ENCODE results near the gene ST8SIA5.

The ST8SIA5 gene

GRCh38 chr18:46704816-46705215 lies 52.0 kb downstream of the ST8SIA5 start:
- DNase-seq, result no peak

- DNase-seq, result no peak
Measured at GRCh38 chr18:46704189-46704588, 52.7 kb downstream of the ST8SIA5 start.

- no peak for DNase-seq
Measured at GRCh38 chr18:46702471-46702870, 54.4 kb downstream of the ST8SIA5 start.

- no peak for DNase-seq
Measured at GRCh38 chr18:46700066-46700824, 56.6 kb downstream of the ST8SIA5 start.

GRCh38 chr18:46696702-46697101 lies 60.2 kb downstream of the ST8SIA5 start:
- no peak for DNase-seq

- no peak for DNase-seq
Measured at GRCh38 chr18:46696268-46696667, 60.6 kb downstream of the ST8SIA5 start.

- DNase-seq, result no peak
Measured at GRCh38 chr18:46693996-46694395, 62.9 kb downstream of the ST8SIA5 start.

GRCh38 chr18:46688853-46689525 lies 67.9 kb downstream of the ST8SIA5 start:
- DNase-seq, result no peak

- DNase-seq, result no peak
Measured at GRCh38 chr18:46686186-46686585, 70.7 kb downstream of the ST8SIA5 start.

GRCh38 chr18:46683252-46683651 lies 73.6 kb downstream of the ST8SIA5 start:
- DNase-seq, result no peak

- DNase-seq, result no peak
Measured at GRCh38 chr18:46680784-46681695, 75.8 kb downstream of the ST8SIA5 start.

GRCh38 chr18:46679846-46680598 lies 76.8 kb downstream of the ST8SIA5 start:
- no peak for DNase-seq

- no peak for DNase-seq
Measured at GRCh38 chr18:46678785-46679399, 78.0 kb downstream of the ST8SIA5 start.

- no peak for DNase-seq
Measured at GRCh38 chr18:46678041-46678440, 78.8 kb downstream of the ST8SIA5 start.

GRCh38 chr18:46677611-46678010 lies 79.2 kb downstream of the ST8SIA5 start:
- DNase-seq, result no peak

- peak; percentile 17 for DNase-seq
Measured at GRCh38 chr18:46676182-46676835, 80.5 kb downstream of the ST8SIA5 start.

GRCh38 chr18:46675112-46675511 lies 81.7 kb downstream of the ST8SIA5 start:
- no peak for DNase-seq

GRCh38 chr18:46672062-46672970 lies 84.5 kb downstream of the ST8SIA5 start:
- no peak for DNase-seq

GRCh38 chr18:46668694-46669093 lies 88.2 kb downstream of the ST8SIA5 start:
- no peak for DNase-seq

- DNase-seq, result no peak
Measured at GRCh38 chr18:46668135-46668534, 88.7 kb downstream of the ST8SIA5 start.

GRCh38 chr18:46663539-46663938 lies 93.3 kb downstream of the ST8SIA5 start:
- DNase-seq, result no peak

Measured in RPMI8226 (cell line).